HG02678 (cell line): ENCODE data around the gene TWNK.
"Not testable (repeated sequence)": the region's sequence is repeated elsewhere in the genome, so short reads cannot be mapped to it uniquely, and the experiment has no call there.

Source experiments
- ATAC-seq: cut with Tn5 transposase; IDR thresholded peaks from one replicate; pipeline ENCODE4 v1.9.1; 2021; ENCODE audit warnings: mild to moderate bottlenecking, moderate library complexity; ENCODE audit not compliant: unreplicated experiment

Gene TWNK

GRCh38 chr10:100972904-100973535 is 14.3 kb upstream of the TWNK start:
- no peak for ATAC-seq

- ATAC-seq, result not testable (repeated sequence)
These were observed 11.9 kb upstream of the TWNK start for GRCh38 chr10:100975397-100975796.

GRCh38 chr10:100976906-100977305 is 10.4 kb upstream of the TWNK start:
- no peak for ATAC-seq

GRCh38 chr10:100977436-100977835 is 9.9 kb upstream of the TWNK start:
- ATAC-seq, result no peak

- no peak for ATAC-seq
These were observed 9.0 kb upstream of the TWNK start for GRCh38 chr10:100978121-100978900.

DNA sequence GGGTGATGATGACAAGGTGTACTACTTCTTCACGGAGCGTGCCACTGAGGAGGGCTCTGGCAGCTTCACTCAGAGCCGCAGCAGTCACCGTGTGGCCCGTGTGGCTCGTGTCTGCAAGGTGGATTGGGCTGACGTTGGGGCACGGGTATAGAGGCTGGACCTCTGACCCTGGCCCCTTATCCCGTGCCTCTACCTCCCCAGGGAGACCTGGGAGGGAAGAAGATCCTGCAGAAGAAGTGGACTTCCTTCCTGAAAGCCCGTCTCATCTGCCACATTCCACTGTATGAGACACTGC is 8.5 kb upstream of the TWNK start:
- no peak for ATAC-seq

- ATAC-seq, result no peak
These were observed 7.5 kb upstream of the TWNK start for GRCh38 chr10:100979791-100980272.

DNA sequence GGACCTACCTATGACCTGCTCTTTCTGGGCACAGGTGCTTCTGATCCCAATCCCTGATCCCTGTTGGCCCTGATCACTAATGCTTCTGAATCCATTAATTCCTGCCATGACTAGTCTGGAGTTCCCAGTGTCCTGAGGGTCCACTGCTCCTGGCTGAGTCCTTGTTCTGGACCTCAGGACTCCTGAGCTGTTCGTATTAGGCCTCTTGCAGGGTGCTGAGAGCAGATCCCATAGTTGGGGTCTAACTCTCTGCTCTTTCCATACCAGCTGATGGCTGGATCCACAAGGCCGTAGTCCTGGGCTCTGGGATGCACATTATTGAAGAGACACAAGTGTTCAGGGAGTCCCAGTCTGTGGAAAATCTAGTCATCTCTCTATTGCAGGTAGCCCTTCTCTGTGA is 7.0 kb upstream of the TWNK start:
- no peak for ATAC-seq

DNA sequence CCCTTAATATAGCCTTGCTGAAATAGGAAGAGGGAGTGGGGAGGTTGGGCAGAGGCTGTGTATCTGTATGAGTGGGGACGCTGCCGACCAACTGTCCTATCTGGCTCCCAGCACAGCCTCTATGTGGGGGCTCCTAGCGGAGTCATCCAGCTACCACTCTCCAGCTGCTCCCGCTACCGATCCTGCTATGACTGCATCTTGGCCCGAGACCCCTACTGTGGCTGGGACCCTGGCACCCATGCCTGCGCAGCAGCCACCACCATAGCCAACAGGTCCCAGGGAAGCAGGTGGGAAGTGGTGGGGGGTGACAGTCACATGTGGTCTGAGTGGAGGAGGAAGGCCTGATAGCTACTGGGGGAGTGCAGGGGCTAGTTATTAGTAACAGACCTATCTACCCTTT is 6.6 kb upstream of the TWNK start:
- no peak for ATAC-seq

- no peak for ATAC-seq
These were observed 6.1 kb upstream of the TWNK start for GRCh38 chr10:100981178-100981772.

DNA sequence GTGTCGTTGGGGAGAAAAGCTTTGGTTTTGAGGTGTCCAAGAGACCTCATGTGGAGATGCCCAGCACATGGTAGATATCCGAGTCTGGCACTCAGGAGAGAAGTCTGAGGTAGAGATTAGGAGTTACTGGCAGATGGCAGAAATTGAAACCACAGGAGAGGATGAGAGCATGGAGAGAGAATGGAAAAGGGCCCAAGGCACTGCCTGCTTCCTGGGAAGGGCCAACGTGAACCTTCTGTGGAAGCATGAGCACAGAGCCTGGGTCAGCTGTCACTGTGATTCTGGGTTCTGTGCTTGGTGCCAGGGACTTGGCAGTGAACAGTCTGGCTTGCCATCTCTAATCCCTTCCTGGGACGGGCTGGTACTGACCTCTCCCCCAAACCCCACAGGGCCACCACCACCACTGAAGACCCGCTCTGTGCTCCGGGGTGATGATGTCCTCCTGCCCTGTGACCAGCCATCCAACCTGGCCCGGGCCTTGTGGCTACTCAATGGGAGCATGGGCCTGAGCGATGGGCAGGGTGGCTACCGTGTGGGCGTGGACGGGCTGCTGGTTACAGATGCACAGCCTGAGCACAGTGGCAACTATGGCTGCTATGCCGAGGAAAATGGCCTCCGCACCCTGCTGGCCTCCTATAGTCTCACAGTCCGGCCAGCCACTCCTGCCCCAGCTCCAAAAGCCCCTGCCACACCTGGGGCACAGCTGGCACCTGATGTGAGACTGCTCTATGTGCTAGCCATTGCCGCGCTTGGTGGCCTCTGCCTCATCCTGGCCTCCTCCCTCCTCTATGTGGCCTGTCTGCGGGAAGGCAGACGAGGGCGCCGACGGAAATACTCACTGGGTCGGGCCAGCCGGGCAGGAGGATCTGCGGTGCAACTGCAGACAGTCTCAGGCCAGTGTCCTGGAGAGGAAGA is 4.2 kb upstream of the TWNK start:
- no peak for ATAC-seq

- ATAC-seq, result no peak
These were observed 3.3 kb upstream of the TWNK start for GRCh38 chr10:100983868-100984671.

GRCh38 chr10:100984672-100985177 is 2.6 kb upstream of the TWNK start:
- ATAC-seq, result no peak

- ATAC-seq, result no peak
These were observed 2.0 kb upstream of the TWNK start for GRCh38 chr10:100985336-100985735.

DNA sequence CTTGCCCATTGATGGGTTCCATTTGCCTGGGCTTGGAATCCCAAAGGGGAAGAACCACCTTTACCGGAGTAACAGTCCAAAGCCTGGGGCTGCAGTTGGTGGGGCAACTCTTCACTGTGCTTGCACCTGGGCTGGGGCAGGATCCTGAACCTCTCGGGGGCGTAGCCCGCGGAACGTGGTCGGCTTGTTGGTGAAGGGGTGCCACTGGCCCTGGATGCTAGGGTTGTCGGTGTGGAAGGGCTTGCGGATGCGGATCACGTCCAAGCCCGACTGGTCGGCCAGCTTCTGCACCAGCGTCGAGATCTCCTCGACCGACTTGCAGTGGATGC is 756 bp upstream of the TWNK start:
- ATAC-seq, result peak; percentile 6

DNA sequence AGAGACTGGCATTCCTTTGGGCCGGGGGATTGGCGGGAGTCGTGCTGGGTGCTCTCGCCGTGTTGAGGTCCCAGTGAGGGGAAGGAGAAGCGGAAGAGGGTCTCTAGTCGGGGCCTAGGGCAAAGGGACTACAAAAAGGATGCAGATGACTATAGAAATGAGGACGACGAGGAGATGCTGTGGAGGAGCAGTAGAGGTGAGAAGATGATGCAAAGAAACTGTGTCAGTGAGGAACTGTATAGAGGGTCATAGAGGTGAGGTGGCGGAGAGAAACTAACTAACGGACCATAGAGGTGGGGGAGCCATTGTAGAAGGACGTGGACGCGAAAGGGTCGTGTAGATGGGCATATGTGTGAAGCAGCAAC is 324 bp downstream of the TWNK start:
- peak; percentile 7 for ATAC-seq

GRCh38 chr10:100988166-100988565 is 823 bp downstream of the TWNK start:
- ATAC-seq, result no peak

DNA sequence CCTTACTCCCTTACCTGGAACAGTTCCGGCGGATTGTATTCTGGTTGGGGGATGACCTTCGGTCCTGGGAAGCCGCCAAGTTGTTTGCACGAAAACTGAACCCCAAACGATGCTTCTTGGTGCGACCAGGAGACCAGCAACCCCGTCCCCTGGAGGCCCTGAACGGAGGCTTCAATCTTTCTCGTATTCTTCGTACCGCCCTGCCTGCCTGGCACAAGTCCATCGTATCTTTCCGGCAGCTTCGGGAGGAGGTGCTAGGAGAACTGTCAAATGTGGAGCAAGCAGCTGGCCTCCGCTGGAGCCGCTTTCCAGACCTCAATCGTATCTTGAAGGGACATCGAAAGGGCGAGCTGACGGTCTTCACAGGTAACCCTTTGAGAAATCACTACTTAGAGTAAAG is 1.7 kb downstream of the TWNK start:
- ATAC-seq, result no peak

DNA sequence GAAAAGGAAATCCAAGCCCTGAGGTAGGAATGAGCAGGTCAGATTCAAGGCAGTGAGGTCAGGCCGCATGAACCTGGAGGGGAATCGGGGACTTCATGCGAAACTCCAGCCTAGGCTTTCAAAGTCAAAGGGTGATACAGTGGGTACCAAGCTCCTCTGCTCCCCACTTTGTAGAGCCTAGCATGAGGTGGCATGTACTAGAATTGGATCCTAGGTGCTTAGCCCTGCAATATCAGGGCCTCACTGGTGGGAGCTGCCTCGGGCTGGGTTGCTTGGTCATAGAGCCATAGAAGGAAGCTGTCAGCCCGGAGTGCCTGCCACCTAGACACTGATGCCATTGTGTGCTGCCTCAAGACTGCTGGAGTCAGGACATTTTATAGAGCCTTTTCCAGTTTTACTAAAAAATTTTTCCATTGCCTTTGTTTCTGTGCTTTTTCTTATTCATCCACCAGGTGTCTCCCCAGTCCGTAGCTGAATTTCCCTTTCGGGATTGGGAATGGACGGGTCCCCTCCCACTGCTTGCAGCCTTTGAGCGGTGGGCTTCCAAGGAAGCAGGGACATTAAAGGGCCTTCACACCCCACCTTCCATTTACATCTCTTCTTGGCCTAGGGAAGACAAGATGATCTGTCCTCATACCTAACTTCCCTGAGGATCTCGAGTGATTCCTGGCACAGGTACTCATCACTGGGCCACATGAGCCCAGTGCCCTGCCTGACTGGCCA is 6.8 kb downstream of the TWNK start:
- no peak for ATAC-seq

DNA sequence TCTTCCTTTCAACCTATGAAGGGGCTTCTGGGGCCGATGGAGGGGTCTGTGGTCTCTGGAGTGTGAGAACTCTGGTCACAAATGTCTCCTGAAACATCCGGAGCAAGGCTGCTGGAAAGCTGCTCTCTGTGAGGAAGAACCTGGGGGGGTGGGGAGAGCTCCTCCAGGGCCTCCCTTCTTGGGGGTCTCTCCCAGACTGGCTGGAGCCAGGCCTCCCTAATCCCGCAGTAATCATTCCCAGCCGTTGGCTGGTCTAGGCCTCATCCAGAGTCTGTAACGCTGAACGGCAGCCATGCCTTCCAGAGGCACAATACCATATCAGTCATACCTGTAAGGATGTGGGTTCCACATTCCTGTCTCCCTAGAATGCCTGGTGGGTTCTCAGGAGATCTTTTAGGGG is 7.8 kb downstream of the TWNK start:
- no peak for ATAC-seq
